Measurements from ENCODE around the gene INIP. TPM values are rescaled to one million over a fixed set of nuclear protein-coding genes. Genes with fewer than 3 reads are reported as not detected.

INIP gene
- total and polyA plus RNA-seq, 9 of the 15 experiments (the other 6 are each of a cell fraction or from before 2014, with no cell fraction given) = 11.9 to 87.9 (median 37.3) TPM

DNA sequence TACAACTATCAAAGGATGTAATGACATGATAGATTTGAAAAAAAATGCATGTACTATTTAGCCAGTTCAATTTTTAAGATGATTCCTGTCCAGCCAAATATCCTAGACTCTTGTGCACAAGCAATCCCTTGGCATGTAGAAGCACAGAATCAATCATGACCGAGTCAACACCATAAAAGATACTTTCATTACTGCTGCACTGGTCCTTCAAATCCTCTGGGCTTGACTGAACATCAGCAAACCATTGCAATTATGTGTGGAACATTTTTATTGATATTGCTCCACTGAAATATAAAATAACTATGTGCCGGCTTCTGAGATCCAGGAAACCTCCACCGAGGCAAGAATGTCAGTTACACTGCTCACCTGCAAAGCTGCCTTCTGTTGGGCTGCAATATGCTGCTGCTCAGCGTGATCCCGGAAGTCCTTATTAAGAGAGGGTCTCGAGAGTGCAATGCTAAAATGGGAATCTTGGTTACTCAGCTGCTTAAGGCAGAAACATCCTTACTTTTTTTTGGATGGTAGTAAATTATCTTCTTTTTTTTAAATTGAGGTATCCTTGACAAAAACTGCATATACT, 28.7 kb downstream of the INIP start (continued):
- TF ChIP-seq, protein P1, sequence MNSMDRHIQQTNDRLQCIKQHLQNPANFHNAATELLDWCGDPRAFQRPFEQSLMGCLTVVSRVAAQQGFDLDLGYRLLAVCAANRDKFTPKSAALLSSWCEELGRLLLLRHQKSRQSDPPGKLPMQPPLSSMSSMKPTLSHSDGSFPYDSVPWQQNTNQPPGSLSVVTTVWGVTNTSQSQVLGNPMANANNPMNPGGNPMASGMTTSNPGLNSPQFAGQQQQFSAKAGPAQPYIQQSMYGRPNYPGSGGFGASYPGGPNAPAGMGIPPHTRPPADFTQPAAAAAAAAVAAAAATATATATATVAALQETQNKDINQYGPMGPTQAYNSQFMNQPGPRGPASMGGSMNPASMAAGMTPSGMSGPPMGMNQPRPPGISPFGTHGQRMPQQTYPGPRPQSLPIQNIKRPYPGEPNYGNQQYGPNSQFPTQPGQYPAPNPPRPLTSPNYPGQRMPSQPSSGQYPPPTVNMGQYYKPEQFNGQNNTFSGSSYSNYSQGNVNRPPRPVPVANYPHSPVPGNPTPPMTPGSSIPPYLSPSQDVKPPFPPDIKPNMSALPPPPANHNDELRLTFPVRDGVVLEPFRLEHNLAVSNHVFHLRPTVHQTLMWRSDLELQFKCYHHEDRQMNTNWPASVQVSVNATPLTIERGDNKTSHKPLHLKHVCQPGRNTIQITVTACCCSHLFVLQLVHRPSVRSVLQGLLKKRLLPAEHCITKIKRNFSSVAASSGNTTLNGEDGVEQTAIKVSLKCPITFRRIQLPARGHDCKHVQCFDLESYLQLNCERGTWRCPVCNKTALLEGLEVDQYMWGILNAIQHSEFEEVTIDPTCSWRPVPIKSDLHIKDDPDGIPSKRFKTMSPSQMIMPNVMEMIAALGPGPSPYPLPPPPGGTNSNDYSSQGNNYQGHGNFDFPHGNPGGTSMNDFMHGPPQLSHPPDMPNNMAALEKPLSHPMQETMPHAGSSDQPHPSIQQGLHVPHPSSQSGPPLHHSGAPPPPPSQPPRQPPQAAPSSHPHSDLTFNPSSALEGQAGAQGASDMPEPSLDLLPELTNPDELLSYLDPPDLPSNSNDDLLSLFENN (IDR thresholded peaks at IDR 0.05; ENCODE audit: low read depth in 2 of 2, low read length in 2 of 2) = no peak
- no peak for TF ChIP-seq ZNF830 (CRISPR knock-in tag; IDR thresholded peaks at IDR 0.05)
- no peak for TF ChIP-seq POLR2B (IDR thresholded peaks at IDR 0.05; ENCODE audit: low read depth, partially characterized antibody)
- TF ChIP-seq, protein P2, sequence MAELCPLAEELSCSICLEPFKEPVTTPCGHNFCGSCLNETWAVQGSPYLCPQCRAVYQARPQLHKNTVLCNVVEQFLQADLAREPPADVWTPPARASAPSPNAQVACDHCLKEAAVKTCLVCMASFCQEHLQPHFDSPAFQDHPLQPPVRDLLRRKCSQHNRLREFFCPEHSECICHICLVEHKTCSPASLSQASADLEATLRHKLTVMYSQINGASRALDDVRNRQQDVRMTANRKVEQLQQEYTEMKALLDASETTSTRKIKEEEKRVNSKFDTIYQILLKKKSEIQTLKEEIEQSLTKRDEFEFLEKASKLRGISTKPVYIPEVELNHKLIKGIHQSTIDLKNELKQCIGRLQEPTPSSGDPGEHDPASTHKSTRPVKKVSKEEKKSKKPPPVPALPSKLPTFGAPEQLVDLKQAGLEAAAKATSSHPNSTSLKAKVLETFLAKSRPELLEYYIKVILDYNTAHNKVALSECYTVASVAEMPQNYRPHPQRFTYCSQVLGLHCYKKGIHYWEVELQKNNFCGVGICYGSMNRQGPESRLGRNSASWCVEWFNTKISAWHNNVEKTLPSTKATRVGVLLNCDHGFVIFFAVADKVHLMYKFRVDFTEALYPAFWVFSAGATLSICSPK (IDR thresholded peaks at IDR 0.05; ENCODE audit: borderline replicate concordance) = no peak
- no peak for TF ChIP-seq ATF1 (CRISPR knock-in tag; IDR thresholded peaks at IDR 0.05)
- no peak for TF ChIP-seq ATF1 (tag; IDR thresholded peaks at IDR 0.05)
- TF ChIP-seq IFI16 (CRISPR knock-in tag; IDR thresholded peaks at IDR 0.05) = no peak
- TF ChIP-seq KLF16 (IDR thresholded peaks at IDR 0.05) = no peak
- no peak for TF ChIP-seq RBM22 (IDR thresholded peaks at IDR 0.05; ENCODE audit: low read depth, low read length, poor library complexity, severe bottlenecking)
